Heart left ventricle (tissue), 13 donors: ENCODE results near the gene IGF2.

Experiments
- POLR2A ChIP-seq, 2 donors: fragments of 450-650 bp; IDR thresholded peaks; one replicate each; pipeline ENCODE4 v1.6.1; 2017; ENCODE audit warnings: antibody characterized with exemption in 2 of 2, mild to moderate bottlenecking in 2 of 2, moderate library complexity in 2 of 2
- TF ChIP-seq, protein P1 (sequence below), 12 donors: fragments of 200-600 bp; sonication (generic) in 4 of 12; IDR thresholded peaks; one replicate each; pipeline versions ENCODE4 v1.5.0 to v1.8.0; 2018 to 2022; ENCODE audit warnings: antibody characterized with exemption in 12 of 12, mild to moderate bottlenecking in 5 of 12
- donor health status: ischemic (EF 13 %, LVEDD 7.1; RV severe dilation, severe dysfunction).
- donor health status: DM: no; HTN: yes; CAD: no.
- donor health status: DM: no; HTN: no; CAD: no.
- donor health status: ischemic (EF 25% LVEDD 6.9; RV normal size, moderate dysfunction).
- donor health status: ischemic (EF 25% LVEDD 5.7; RV mildly dilated, moderate dysfunction).
- donor health status: ischemic (EF 35%, LVEDD 5.7; RV mildly dilated, moderate dysfunction).
- donor health status: nonischemic (EF 11% LVEDD 7.7; RV severe dilation, severe dysfunction).
- donor health status: DM: yes; HTN: yes; CAD: no.
- donor health status: PGD.
- donor health status: ischemic (EF 29% LVEDD 5.4; RV normal size, mild dysfunction).
- donor health status: nonischemic (EF 23%, LVEDD 6.1; RV moderate dilation, normal function).

DNA sequence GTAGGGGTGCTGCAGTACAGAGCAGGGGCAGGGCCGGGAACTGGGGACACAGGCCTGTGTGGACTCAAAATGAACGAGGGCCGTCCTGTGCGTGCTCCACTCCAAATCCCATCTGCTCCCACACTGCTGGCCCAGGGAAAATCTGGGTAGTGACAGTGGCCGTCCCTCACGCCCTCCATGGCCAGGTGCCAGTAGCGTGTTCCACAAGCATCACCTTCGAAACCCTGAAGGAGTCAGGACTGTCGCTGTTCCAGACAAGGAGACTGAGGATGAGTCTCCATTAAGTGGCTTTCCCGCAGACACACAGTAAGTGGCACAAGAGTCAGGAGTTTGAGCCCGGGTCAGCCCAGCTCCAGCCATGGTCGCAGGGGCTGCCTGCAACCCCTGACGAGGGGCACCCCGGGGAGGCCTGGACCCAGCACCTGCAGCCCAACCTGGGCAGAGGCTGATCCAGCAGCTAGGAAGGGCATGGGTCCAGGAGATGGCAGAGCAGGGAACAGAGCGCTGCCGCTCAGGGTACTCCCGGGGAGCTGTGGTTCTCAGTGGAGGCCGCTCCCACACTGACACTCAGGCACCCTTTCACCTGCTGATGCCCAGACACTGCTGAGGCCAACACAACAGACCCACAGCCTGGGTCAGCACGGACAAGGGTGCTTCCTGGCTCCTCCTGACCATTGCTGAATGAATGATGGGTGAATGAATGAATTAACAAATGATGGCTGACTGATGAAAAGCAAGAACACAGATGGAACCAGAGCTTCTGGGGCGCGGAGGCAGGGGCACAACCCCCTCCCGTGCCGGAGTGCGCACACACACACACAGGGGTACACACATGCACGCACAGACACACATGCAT is 35.3 kb downstream of the IGF2 start:
- TF ChIP-seq POLR2A (IDR thresholded peaks at IDR 0.05): no peak
- TF ChIP-seq, protein P1, sequence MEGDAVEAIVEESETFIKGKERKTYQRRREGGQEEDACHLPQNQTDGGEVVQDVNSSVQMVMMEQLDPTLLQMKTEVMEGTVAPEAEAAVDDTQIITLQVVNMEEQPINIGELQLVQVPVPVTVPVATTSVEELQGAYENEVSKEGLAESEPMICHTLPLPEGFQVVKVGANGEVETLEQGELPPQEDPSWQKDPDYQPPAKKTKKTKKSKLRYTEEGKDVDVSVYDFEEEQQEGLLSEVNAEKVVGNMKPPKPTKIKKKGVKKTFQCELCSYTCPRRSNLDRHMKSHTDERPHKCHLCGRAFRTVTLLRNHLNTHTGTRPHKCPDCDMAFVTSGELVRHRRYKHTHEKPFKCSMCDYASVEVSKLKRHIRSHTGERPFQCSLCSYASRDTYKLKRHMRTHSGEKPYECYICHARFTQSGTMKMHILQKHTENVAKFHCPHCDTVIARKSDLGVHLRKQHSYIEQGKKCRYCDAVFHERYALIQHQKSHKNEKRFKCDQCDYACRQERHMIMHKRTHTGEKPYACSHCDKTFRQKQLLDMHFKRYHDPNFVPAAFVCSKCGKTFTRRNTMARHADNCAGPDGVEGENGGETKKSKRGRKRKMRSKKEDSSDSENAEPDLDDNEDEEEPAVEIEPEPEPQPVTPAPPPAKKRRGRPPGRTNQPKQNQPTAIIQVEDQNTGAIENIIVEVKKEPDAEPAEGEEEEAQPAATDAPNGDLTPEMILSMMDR (IDR thresholded peaks at IDR 0.05): no peak
